ENCODE results near the gene ZBBX. TPM values are rescaled to one million over a fixed set of nuclear protein-coding genes. Genes with fewer than 3 reads are reported as not detected.

Gene ZBBX
- total RNA-seq, 2 donors from 2014 or later, result not detected

- DNase-seq (no peak), ATAC-seq (no peak)
- intact Hi-C loops (cut with DNase I, micrococcal nuclease), result no loop called here
Observed at GRCh38 chr3:167318996-167319615, 61.0 kb downstream of the ZBBX start.

- intact Hi-C loops (cut with DNase I, micrococcal nuclease), result no loop called here
- ATAC-seq (no peak), DNase-seq (no peak)
Observed at GRCh38 chr3:167318306-167318705, 61.8 kb downstream of the ZBBX start.

GRCh38 chr3:167306319-167306718 is 73.8 kb downstream of the ZBBX start:
- no peak for ATAC-seq
- intact Hi-C loops (cut with DNase I, micrococcal nuclease), result no loop called here

GRCh38 chr3:167305340-167305890 is 74.7 kb downstream of the ZBBX start:
- ATAC-seq (no peak), DNase-seq (no peak)
- intact Hi-C loops (cut with DNase I, micrococcal nuclease), result no loop called here

More at GRCh38 chr3:167306319-167306718, 73.8 kb downstream of the ZBBX start:
- no peak for DNase-seq

GRCh38 chr3:167304077-167304476 is 76.0 kb downstream of the ZBBX start:
- no peak for ATAC-seq
- intact Hi-C loops (cut with DNase I, micrococcal nuclease), result no loop called here
- no peak for DNase-seq

GRCh38 chr3:167302678-167303077 is 77.4 kb downstream of the ZBBX start:
- DNase-seq (no peak), ATAC-seq (no peak)
- intact Hi-C loops (cut with DNase I, micrococcal nuclease), result no loop called here

GRCh38 chr3:167300207-167300606 is 79.9 kb downstream of the ZBBX start:
- DNase-seq, result no peak
- no peak for ATAC-seq
- intact Hi-C loops (cut with DNase I, micrococcal nuclease), result no loop called here

- intact Hi-C loops (cut with DNase I, micrococcal nuclease), result no loop called here
- ATAC-seq (no peak), DNase-seq (no peak)
Observed at GRCh38 chr3:167289435-167289834, 90.7 kb downstream of the ZBBX start.

- no peak for ATAC-seq
- intact Hi-C loops (cut with DNase I, micrococcal nuclease), result no loop called here
- no peak for DNase-seq
Observed at GRCh38 chr3:167288737-167289136, 91.4 kb downstream of the ZBBX start.

GRCh38 chr3:167287308-167287707 is 92.8 kb downstream of the ZBBX start:
- intact Hi-C loops (cut with DNase I, micrococcal nuclease), result no loop called here
- DNase-seq (no peak), ATAC-seq (no peak)

GRCh38 chr3:167274141-167274874 is 105.8 kb downstream of the ZBBX start:
- ATAC-seq (no peak), DNase-seq (no peak)
- intact Hi-C loops (cut with DNase I, micrococcal nuclease), result no loop called here

- intact Hi-C loops (cut with DNase I, micrococcal nuclease), result no loop called here
- ATAC-seq, result no peak
- no peak for DNase-seq
Observed at GRCh38 chr3:167253037-167253436, 127.1 kb downstream of the ZBBX start.

GRCh38 chr3:167251678-167252077 is 128.4 kb downstream of the ZBBX start:
- intact Hi-C loops (cut with DNase I, micrococcal nuclease), result no loop called here
- DNase-seq, result no peak
- no peak for ATAC-seq

- intact Hi-C loops (cut with DNase I, micrococcal nuclease), result no loop called here
- ATAC-seq, result no peak
- no peak for DNase-seq
Observed at GRCh38 chr3:167246252-167246651, 133.8 kb downstream of the ZBBX start.

GRCh38 chr3:167241048-167241845 is 138.8 kb downstream of the ZBBX start:
- no peak for DNase-seq
- intact Hi-C loops (cut with DNase I, micrococcal nuclease), result no loop called here
- ATAC-seq, result no peak

- ATAC-seq, result no peak
- DNase-seq, result no peak
- intact Hi-C loops (cut with DNase I, micrococcal nuclease), result no loop called here
Observed at GRCh38 chr3:167228135-167228534, 152.0 kb downstream of the ZBBX start.

GRCh38 chr3:167225821-167226220 is 154.3 kb downstream of the ZBBX start:
- DNase-seq, result no peak
- intact Hi-C loops (cut with DNase I, micrococcal nuclease), result no loop called here
- ATAC-seq, result no peak

- ATAC-seq (no peak), DNase-seq (no peak)
- intact Hi-C loops (cut with DNase I, micrococcal nuclease), result no loop called here
Observed at GRCh38 chr3:167209011-167209410, 171.1 kb downstream of the ZBBX start.

GRCh38 chr3:167203062-167203461 is 177.0 kb downstream of the ZBBX start:
- DNase-seq (no peak), ATAC-seq (no peak)
- intact Hi-C loops (cut with DNase I, micrococcal nuclease), result no loop called here

Measured in left colon (tissue), 2 donors.